Activated T-cell treated with anti-CD3 and anti-CD28 coated beads for 24 hours (primary cell): ENCODE results near the gene LMBRD1.

Experiments
- DNase-seq: peaks from one replicate; pipeline ENCODE4 v3.0.0-alpha.2; 2020; ENCODE audit warnings: low read depth

LMBRD1 gene

GRCh38 chr6:69630767-69631166 is 166.0 kb downstream of the LMBRD1 start:
- no peak for DNase-seq

GRCh38 chr6:69627625-69628024 is 169.2 kb downstream of the LMBRD1 start:
- DNase-seq: no peak

GRCh38 chr6:69624944-69625343 is 171.9 kb downstream of the LMBRD1 start:
- no peak for DNase-seq
